Ramos (cell line): Measurements from ENCODE around the gene DNAH17.

Experiments used
- in situ Hi-C: fragments of 300-500 bp; cut with MboI; formaldehyde crosslinking; loops from one replicate; pipeline ENCODE4 v1.14.3; 2022; ENCODE audit warnings: low sequenced_read_pairs; ENCODE audit not compliant: unreplicated experiment

Gene DNAH17

GRCh38 chr17:78486946-78487680 lies 90.1 kb downstream of the DNAH17 start:
- in situ Hi-C loops = no loop called here

GRCh38 chr17:78486228-78486802 lies 90.9 kb downstream of the DNAH17 start:
- in situ Hi-C loops = no loop called here

GRCh38 chr17:78485290-78486168 lies 91.7 kb downstream of the DNAH17 start:
- in situ Hi-C loops = no loop called here

- in situ Hi-C loops = no loop called here
Observed at GRCh38 chr17:78484271-78485246, 92.6 kb downstream of the DNAH17 start.

- in situ Hi-C loops = no loop called here
Observed at GRCh38 chr17:78479369-78479768, 97.8 kb downstream of the DNAH17 start.

- in situ Hi-C loops = no loop called here
Observed at GRCh38 chr17:78478757-78479297, 98.4 kb downstream of the DNAH17 start.

- in situ Hi-C loops = no loop called here
Observed at GRCh38 chr17:78477913-78478756, 99.1 kb downstream of the DNAH17 start.

- in situ Hi-C loops = no loop called here
Observed at GRCh38 chr17:78476973-78477372, 100.2 kb downstream of the DNAH17 start.

- in situ Hi-C loops = no loop called here
Observed at GRCh38 chr17:78476149-78476548, 101.0 kb downstream of the DNAH17 start.

- in situ Hi-C loops = no loop called here
Observed at GRCh38 chr17:78475211-78475610, 102.0 kb downstream of the DNAH17 start.

GRCh38 chr17:78474614-78475146 lies 102.5 kb downstream of the DNAH17 start:
- in situ Hi-C loops = no loop called here

- in situ Hi-C loops = no loop called here
Observed at GRCh38 chr17:78473951-78474613, 103.1 kb downstream of the DNAH17 start.

GRCh38 chr17:78472035-78472905 lies 104.9 kb downstream of the DNAH17 start:
- in situ Hi-C loops = no loop called here

- in situ Hi-C loops = no loop called here
Observed at GRCh38 chr17:78471635-78472034, 105.6 kb downstream of the DNAH17 start.

- in situ Hi-C loops = no loop called here
Observed at GRCh38 chr17:78469443-78469842, 107.8 kb downstream of the DNAH17 start.

GRCh38 chr17:78468366-78468765 lies 108.8 kb downstream of the DNAH17 start:
- in situ Hi-C loops = no loop called here
